Muscle layer of colon (tissue), 2 donors: ENCODE results near the gene SCAF11.
"Not testable (repeated sequence)": the region's sequence is repeated elsewhere in the genome, so short reads cannot be mapped to it uniquely, and the experiment has no call there.

Experiments used
- H3K27ac ChIP-seq: one replicate; pipeline ENCODE4 v1.7.0; 2013; ENCODE audit warnings: low read depth, mild to moderate bottlenecking, low read length, moderate library complexity
- H3K27me3 ChIP-seq, 2 donors: one replicate each; pipeline ENCODE4 v1.7.0; 2013; ENCODE audit warnings: low read length in 2 of 2, mild to moderate bottlenecking in 2 of 2; ENCODE audit not compliant: insufficient read depth in 2 of 2, control insufficient read depth in 1 of 2
- H3K36me3 ChIP-seq: one replicate; pipeline ENCODE4 v1.7.0; 2013; ENCODE audit warnings: mild to moderate bottlenecking, low read length; ENCODE audit not compliant: insufficient read depth
- H3K4me1 ChIP-seq: one replicate; pipeline ENCODE4 v1.7.0; 2013; ENCODE audit warnings: mild to moderate bottlenecking, low read length; ENCODE audit not compliant: insufficient read depth
- H3K4me3 ChIP-seq, 2 donors: one replicate each; pipeline ENCODE4 v1.7.0; 2013; ENCODE audit warnings: low read length in 2 of 2, low read depth in 1 of 2, mild to moderate bottlenecking in 1 of 2, moderate library complexity in 1 of 2
- H3K9ac ChIP-seq: one replicate; pipeline ENCODE4 v1.7.0; 2013; ENCODE audit warnings: low read length
- H3K9me3 ChIP-seq: one replicate; pipeline ENCODE4 v1.7.0; 2013; ENCODE audit warnings: mild to moderate bottlenecking, low read length
- donor health status: abdominal sarcoma.
- donor health status: Adenocarcinoma of cecum.

The SCAF11 gene

GRCh38 chr12:46000076-46000475 lies 9.7 kb upstream of the SCAF11 start:
- H3K27ac ChIP-seq, H3K9me3 ChIP-seq, H3K36me3 ChIP-seq, H3K27me3 ChIP-seq, H3K9ac ChIP-seq, H3K4me1 ChIP-seq, H3K4me3 ChIP-seq: not testable (repeated sequence)

DNA sequence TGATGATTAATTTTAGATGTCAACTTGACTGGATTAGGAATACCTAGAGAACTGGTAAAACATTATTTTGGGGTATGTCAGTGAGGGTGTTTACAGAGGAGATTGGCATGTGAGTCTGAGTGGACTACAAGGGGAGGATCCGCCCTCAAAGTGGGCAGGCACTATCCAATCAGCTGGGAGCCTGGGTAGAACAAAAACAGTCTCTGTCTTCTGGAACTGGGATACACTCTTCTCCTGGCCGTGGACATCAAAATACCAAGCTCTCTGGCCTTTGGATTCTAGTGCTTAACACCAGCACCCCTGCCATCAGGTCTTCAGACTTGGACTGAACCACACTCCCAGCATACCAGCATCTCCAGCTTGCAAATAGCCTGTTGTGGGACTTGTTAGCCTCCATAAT lies 4.4 kb upstream of the SCAF11 start:
- Histone ChIP-seq H3K27ac (no peak overlapping the region), H3K27me3 (no peaks in the 10 kb centered on the region), H3K9me3 (no peaks in the 10 kb centered on the region), H3K9ac (no peak overlapping the region), H3K4me3 (no peak overlapping the region), H3K36me3 (no peaks in the 10 kb centered on the region), H3K4me1 (no peaks in the 10 kb centered on the region)

DNA sequence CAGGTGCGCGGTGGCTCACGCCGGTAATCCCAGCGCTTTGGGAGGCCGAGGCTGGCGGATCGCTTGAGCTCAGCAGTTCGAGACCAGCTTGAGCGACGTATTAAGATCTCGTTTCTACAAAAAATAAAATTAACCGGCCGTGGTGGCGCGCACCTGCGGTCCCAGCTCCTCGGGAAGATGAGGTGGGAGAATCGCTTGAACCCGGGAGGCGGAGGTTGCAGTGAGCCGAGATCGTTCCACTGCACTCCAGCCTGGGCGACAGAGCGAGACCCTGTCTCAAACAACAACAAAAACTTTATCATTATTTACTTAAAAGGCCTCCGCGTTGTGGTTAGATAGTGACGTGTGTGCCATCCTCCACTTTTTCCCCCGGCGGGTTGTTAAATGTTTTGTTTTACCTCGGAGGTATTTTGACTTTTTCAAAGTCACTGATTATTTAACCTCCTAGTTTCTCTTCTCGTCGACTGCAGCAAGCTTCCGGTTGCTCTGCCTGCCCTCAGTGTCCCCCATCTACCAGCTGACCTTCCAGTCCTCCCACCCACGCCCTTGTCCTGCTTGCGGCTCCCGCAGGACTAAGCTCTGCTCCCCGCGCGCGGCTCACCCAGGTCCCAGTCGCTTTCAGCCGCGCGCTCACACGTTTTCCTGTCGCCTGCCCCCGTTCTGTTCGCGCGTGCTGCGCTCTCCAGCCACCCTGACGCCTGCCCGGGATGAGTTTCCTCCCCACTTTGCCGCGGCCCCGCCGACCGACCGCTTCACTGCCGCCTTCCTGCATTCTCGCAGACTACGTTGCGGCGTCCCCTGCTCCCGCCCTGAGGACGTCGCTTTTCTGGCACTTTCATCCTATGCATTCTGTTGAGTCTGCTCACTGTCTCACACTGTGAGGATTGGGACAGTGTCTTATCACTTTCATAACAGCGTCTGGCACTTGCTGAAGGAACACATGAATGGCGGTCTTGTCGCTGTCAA lies 1.2 kb upstream of the SCAF11 start:
- peak overlapping the region; percentile 95 for H3K9ac ChIP-seq

GRCh38 chr12:45989721-45990467 lies 480 bp downstream of the SCAF11 start:
- Histone ChIP-seq H3K27me3 (no peaks in the 10 kb centered on the region), H3K4me3 (peak overlapping the region; percentile 87 to 94), H3K4me1 (peaks cover 38% of the 10 kb centered on the region), H3K36me3 (no peaks in the 10 kb centered on the region), H3K9ac (peak overlapping the region; percentile 96), H3K27ac (peak overlapping the region; percentile 100), H3K9me3 (no peaks in the 10 kb centered on the region)

More for the DNA sequence above, 1.2 kb upstream of the SCAF11 start:
- H3K36me3 ChIP-seq = no peaks in the 10 kb centered on the region
- H3K9me3 ChIP-seq = no peaks in the 10 kb centered on the region
- peaks cover 29% of the 10 kb centered on the region for H3K4me1 ChIP-seq
- peak overlapping the region; percentile 48 to 94 for H3K4me3 ChIP-seq
- H3K27ac ChIP-seq = peak overlapping the region; percentile 92
- no peaks in the 10 kb centered on the region for H3K27me3 ChIP-seq

GRCh38 chr12:45989287-45989686 lies 1.1 kb downstream of the SCAF11 start:
- peak overlapping the region; percentile 87 to 94 for H3K4me3 ChIP-seq
- no peaks in the 10 kb centered on the region for H3K36me3 ChIP-seq
- H3K27me3 ChIP-seq = no peaks in the 10 kb centered on the region
- peak overlapping the region; percentile 96 for H3K9ac ChIP-seq
- H3K27ac ChIP-seq = peak overlapping the region; percentile 100
- peaks cover 38% of the 10 kb centered on the region for H3K4me1 ChIP-seq
- no peaks in the 10 kb centered on the region for H3K9me3 ChIP-seq

GRCh38 chr12:45988264-45988663 lies 2.1 kb downstream of the SCAF11 start:
- H3K9me3 ChIP-seq = no peaks in the 10 kb centered on the region
- peaks cover 46% of the 10 kb centered on the region for H3K4me1 ChIP-seq
- H3K4me3 ChIP-seq = no peak overlapping the region
- no peaks in the 10 kb centered on the region for H3K27me3 ChIP-seq
- H3K36me3 ChIP-seq = no peaks in the 10 kb centered on the region
- no peak overlapping the region for H3K9ac ChIP-seq
- H3K27ac ChIP-seq = no peak overlapping the region

DNA sequence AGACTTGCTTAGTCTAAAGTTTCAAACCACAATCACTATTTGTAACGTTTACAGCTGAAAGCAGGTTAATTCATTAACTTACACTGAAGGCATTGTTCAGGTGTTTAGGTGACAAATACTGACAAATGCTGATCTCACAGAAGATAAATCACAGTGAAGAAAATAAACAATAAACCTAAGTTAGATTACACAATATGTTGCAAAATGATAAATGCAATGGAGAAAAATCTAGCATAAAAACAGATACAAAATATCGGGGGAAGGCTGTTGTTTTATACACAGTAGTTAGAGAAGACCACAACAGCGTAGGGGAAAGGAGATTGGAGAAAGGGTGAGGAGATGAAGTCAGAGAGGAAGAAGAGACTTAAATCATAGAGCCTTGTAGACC lies 3.0 kb downstream of the SCAF11 start:
- H3K4me3 ChIP-seq = no peak overlapping the region
- no peaks in the 10 kb centered on the region for H3K9me3 ChIP-seq
- peaks cover 49% of the 10 kb centered on the region for H3K4me1 ChIP-seq
- no peak overlapping the region for H3K27ac ChIP-seq
- no peaks in the 10 kb centered on the region for H3K36me3 ChIP-seq
- no peak overlapping the region for H3K9ac ChIP-seq
- no peaks in the 10 kb centered on the region for H3K27me3 ChIP-seq

DNA sequence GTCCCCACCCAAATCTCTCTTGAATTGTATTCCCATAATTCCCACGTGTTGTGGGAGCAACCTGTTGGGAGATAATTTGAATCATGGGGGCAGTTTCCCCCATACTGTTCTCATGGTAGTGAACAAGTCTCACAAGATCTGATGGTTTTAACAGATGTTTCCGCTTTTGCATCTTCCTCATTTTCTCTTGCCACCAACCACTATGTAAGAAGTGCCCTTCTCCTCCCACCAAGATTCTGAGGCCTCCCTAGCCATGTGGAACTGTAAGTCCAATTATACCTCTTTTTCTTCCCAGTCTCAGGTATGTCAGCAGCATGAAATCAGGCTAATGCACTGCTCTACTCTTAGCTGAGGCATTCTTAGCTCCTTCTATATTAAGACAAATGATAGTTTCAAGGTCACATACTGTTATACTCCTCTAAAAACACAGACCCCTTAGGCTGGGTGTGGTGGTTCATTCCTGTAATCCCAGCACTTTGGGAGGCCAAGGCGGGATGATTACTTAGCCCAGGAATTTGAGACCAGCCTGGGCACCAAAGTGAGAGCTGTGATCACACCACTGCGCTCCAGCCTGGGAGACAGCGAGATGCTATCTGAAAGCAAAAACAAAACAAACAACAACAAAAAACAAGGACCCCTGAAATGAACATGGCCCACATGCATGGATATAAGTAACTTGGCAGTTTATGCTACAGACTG lies 3.6 kb downstream of the SCAF11 start:
- Histone ChIP-seq H3K4me3 (no peak overlapping the region), H3K4me1 (peaks cover 49% of the 10 kb centered on the region), H3K27ac (no peak overlapping the region), H3K9me3 (no peaks in the 10 kb centered on the region), H3K9ac (no peak overlapping the region), H3K27me3 (no peaks in the 10 kb centered on the region), H3K36me3 (no peaks in the 10 kb centered on the region)

DNA sequence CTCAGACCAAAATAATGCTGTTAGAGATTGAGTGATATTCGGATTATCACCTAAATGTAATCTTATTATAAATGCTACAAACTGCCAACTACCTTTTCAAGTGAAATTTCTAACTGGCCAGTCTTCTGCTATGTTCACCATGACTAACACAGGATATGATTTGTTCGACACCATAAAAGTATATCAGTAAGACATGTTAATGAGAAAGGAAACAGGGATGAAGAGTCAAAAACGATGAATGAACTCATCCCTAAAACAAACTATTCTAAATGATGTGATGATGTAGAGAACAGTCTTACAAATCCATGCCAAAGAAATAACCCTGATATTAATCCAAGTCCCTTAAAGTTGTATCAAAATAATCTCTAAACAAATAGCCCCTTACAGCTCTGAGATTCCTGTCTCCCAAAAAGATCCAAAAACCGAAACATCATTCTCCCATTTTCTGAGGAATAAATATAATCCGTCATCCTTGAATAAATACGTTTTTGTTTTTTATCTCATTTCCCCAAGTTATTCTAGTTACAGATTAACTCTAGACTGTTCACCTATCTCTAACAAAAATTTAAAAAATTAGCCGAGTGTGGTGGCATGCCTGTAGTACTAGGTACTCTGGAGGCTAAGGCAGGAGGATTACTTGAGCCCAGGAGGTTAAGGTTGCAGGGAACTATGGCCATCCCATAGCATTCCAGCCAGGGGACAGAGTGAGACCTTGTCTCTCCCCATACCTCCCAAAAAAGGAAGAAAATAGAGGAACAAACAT lies 9.1 kb downstream of the SCAF11 start:
- no peak overlapping the region for H3K9ac ChIP-seq
- peaks cover 42% of the 10 kb centered on the region for H3K4me1 ChIP-seq
- no peak overlapping the region for H3K27ac ChIP-seq
- H3K9me3 ChIP-seq = no peaks in the 10 kb centered on the region
- H3K36me3 ChIP-seq = no peaks in the 10 kb centered on the region
- H3K4me3 ChIP-seq = no peak overlapping the region
- no peaks in the 10 kb centered on the region for H3K27me3 ChIP-seq

DNA sequence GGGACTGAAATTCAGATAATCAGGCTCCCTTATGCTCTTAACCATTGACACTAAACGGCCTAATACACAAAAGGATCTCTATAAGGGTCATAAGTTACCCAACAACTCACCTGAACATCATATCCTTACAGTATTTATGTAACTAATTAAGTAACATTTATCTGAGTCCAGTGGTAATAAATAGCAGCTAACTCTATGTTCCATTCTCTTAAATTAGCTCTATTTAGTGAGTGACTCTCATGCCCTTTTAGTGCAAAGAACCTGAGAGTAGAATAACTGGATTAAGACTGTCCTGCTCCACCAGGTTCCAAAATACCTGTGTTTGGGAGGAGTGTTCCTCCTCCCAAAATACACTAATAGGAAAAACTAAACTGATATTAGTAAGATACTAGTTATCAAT lies 9.8 kb downstream of the SCAF11 start:
- Histone ChIP-seq H3K4me3 (no peak overlapping the region), H3K27me3 (no peaks in the 10 kb centered on the region), H3K4me1 (peaks cover 35% of the 10 kb centered on the region), H3K36me3 (no peaks in the 10 kb centered on the region), H3K9ac (no peak overlapping the region), H3K27ac (no peak overlapping the region), H3K9me3 (no peaks in the 10 kb centered on the region)

DNA sequence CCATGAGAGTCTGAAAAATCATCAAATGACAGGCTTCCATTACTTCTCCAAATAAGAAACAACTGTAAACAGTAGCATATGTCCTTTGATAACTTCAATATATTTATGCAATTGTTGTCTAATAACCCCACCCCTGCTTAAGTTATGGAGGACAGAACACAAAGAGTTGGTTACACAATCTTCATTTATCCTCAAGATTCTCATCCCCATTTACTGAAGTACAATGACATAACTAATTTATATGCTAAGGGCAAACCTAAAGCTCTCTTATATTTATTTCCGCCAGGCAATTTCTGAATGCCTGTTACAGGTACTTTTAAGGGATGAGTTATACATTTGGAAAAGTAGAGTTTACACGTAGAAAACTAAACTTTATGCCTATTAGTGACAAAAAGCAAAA lies 12.3 kb downstream of the SCAF11 start:
- H3K4me3 ChIP-seq = no peak overlapping the region
- H3K27ac ChIP-seq = no peak overlapping the region
- no peaks in the 10 kb centered on the region for H3K9me3 ChIP-seq
- H3K27me3 ChIP-seq = no peaks in the 10 kb centered on the region
- H3K36me3 ChIP-seq = no peaks in the 10 kb centered on the region
- peaks cover 32% of the 10 kb centered on the region for H3K4me1 ChIP-seq
- no peak overlapping the region for H3K9ac ChIP-seq
